ENCODE data around the gene IL1B.

GRCh38 chr2:112883669-112884068 is 47.1 kb upstream of the IL1B start:
- TF ChIP-seq CTCF (IDR thresholded peaks at IDR 0.05) = no peak
- no peak for TF ChIP-seq EP300 (IDR thresholded peaks at IDR 0.05; ENCODE audit: borderline replicate concordance in 1 of 2, low read depth in 1 of 2, low read length in 1 of 2)
